Activated T-cell treated with anti-CD3 and anti-CD28 coated beads for 1 hour (primary cell): ENCODE results near the gene CRYGS.

ENCODE experiments used
- DNase-seq: peaks from one replicate; pipeline ENCODE4 v3.0.0-alpha.2; 2020; ENCODE audit warnings: low read depth

The CRYGS gene

DNA sequence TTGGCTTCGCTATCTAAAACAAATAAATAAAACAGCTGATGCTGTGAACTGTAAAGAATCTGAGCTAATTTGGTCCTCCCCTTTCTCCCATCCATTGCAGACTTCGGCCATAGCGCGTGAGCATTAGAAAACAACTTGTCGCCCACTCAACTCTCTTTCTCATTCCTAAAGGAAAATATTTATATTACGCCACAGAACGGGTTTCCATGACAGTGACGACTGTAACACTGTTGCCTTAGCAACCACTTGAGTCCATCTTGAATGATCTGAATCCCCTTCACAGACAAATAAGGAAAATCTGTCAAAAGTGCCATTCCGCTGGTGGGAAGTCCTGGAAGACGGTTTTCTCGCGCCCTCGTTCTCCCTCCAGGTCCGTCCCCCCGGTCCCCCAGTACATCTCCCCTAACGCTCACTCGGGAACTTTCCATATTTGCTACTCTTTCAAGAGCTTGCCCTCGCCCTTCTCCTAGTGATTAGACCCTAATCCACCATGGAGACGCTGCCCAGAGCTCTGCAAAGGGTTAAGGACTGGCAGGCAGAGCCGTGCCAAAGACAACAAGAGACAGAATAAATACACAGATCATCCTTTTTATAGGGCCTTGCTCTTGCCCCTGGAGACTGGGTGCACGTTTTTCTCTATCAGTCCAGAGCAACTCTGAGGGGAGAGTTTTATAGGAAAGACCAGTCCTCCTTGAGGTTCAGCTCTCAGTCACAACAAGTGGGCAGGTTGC, 50.5 kb downstream of the CRYGS start:
- no peak for DNase-seq

DNA sequence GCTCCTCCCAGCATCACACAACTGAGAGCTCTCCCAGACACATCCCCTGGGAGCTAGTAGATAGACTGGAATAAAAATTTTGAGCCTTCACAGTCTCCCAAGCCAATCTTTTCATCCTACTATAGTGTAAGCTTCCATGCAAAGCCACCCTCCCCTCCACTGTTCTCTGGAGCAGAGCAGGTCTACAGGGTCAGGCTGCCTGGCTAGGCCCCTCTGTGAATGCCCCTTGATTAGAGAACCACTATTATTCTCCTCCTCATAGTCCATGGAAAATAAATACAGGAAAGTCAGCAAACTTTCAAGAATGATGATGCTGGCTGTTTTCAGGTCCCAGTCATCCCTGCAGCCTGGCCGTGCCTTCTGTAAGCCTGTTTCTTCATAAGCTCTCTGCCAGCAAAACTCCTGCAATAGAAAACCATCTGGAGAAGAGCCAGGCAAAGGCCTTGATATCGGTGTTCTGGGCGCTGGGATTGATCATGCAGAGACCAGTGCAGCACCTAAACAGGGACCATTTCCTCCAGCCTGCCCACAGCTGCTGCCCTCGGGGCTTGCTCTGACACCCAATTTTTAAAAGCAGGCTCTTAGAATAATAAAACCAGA, 51.7 kb downstream of the CRYGS start:
- DNase-seq = no peak

DNA sequence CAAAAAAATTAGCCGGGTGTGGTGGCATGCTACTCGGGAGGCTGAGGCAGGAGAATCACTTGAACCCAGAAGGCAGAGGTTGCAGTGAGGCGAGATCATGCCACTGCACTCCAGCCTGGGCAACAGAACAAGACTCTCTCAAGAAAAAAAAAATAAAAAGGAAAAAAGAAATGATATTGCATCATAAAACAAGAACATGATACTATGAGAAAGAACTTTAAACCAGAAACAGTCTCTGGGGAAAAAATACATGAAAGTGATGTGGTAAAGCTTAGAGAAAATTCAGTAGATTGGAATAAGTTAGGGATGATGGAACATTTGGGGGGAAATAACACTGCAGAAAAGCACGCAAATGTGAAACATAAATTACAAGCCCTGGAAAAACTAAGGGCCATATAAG, 54.7 kb downstream of the CRYGS start:
- no peak for DNase-seq
